Stimulated activated CD4-positive, alpha-beta T cell treated with anti-CD3 and anti-CD28 coated beads, Interleukin-4, amount 100 ng/mL, for 4 hours (primary cell): ENCODE measurements around the gene GNAS-AS1.
A peak's percentile ranks its signal among the peaks of the same experiment; 100 is the strongest.
"Not testable (repeated sequence)": the region's sequence is repeated elsewhere in the genome, so short reads cannot be mapped to it uniquely, and the experiment has no call there.

Experiments used
- DNase-seq, 2 experiments: peaks; one replicate each; pipeline ENCODE4 v3.0.0-alpha.2; 2020

The GNAS-AS1 gene

GRCh38 chr20:58833921-58834320, 16.8 kb downstream of the GNAS-AS1 start:
- no peak for DNase-seq

- DNase-seq = no peak
Measured at GRCh38 chr20:58832457-58832856, 18.2 kb downstream of the GNAS-AS1 start.

GRCh38 chr20:58829531-58829941, 21.2 kb downstream of the GNAS-AS1 start:
- DNase-seq = no peak

GRCh38 chr20:58828804-58829203, 21.9 kb downstream of the GNAS-AS1 start:
- DNase-seq = not testable (repeated sequence)

- no peak for DNase-seq
Measured at GRCh38 chr20:58828136-58828535, 22.6 kb downstream of the GNAS-AS1 start.

- no peak for DNase-seq
Measured at GRCh38 chr20:58826271-58826670, 24.4 kb downstream of the GNAS-AS1 start.

GRCh38 chr20:58825450-58825849, 25.3 kb downstream of the GNAS-AS1 start:
- DNase-seq = no peak

- DNase-seq = no peak
Measured at GRCh38 chr20:58824843-58825242, 25.9 kb downstream of the GNAS-AS1 start.

GRCh38 chr20:58822748-58823730, 27.7 kb downstream of the GNAS-AS1 start:
- DNase-seq = no peak

- DNase-seq = no peak
Measured at GRCh38 chr20:58822149-58822548, 28.6 kb downstream of the GNAS-AS1 start.

- DNase-seq = not testable (repeated sequence)
Measured at GRCh38 chr20:58820515-58820914, 30.2 kb downstream of the GNAS-AS1 start.

- no peak for DNase-seq
Measured at GRCh38 chr20:58819921-58820320, 30.8 kb downstream of the GNAS-AS1 start.

- peak in 1 of 2 experiments; percentile 42 for DNase-seq
Measured at GRCh38 chr20:58818586-58819285, 32.0 kb downstream of the GNAS-AS1 start.

- no peak for DNase-seq
Measured at GRCh38 chr20:58817748-58818147, 33.0 kb downstream of the GNAS-AS1 start.

GRCh38 chr20:58816957-58817651, 33.6 kb downstream of the GNAS-AS1 start:
- DNase-seq = no peak

GRCh38 chr20:58816051-58816450, 34.7 kb downstream of the GNAS-AS1 start:
- no peak for DNase-seq

- DNase-seq = no peak
Measured at GRCh38 chr20:58815448-58815847, 35.3 kb downstream of the GNAS-AS1 start.

- no peak for DNase-seq
Measured at GRCh38 chr20:58813369-58813768, 37.3 kb downstream of the GNAS-AS1 start.

GRCh38 chr20:58811334-58811733, 39.4 kb downstream of the GNAS-AS1 start:
- no peak for DNase-seq

GRCh38 chr20:58810879-58811250, 39.8 kb downstream of the GNAS-AS1 start:
- DNase-seq = no peak

GRCh38 chr20:58810116-58810878, 40.4 kb downstream of the GNAS-AS1 start:
- DNase-seq = no peak

- DNase-seq = no peak
Measured at GRCh38 chr20:58808271-58809046, 42.2 kb downstream of the GNAS-AS1 start.
